GM19240 (cell line): Measurements from ENCODE around the gene GMEB1.
"Not testable (repeated sequence)": the region's sequence is repeated elsewhere in the genome, so short reads cannot be mapped to it uniquely, and the experiment has no call there.

ENCODE experiments used
- DNase-seq: peaks from one replicate; pipeline ENCODE4 v3.0.0; 2011; ENCODE audit warnings: low spot score; ENCODE audit not compliant: insufficient read length

GMEB1 gene

DNA sequence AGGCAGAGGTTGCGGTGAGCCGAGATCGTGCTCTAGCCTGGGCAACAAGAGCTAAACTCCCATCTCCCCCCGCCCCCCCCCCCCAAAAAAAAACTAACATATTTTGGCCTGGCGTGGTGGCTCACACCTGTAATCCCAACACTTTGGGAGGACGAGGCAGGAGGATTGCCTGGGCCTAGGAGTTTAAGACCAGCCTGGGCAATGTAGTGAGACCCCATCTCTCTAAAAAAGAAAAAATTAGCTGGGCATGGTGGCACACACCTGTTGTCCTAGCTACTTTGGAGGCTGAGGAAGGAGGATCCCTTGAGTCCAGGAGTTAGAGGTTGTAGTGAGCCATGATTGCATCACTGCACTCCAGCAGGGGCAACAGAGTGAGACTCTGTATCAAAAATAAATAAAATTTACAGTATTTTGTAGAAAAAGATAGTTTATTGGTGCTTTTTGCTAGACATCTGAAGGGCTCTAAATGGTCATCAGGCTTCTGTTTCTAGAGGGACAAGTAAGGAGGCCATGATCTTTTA, 77.1 kb downstream of the GMEB1 start:
- DNase-seq = no peak

DNA sequence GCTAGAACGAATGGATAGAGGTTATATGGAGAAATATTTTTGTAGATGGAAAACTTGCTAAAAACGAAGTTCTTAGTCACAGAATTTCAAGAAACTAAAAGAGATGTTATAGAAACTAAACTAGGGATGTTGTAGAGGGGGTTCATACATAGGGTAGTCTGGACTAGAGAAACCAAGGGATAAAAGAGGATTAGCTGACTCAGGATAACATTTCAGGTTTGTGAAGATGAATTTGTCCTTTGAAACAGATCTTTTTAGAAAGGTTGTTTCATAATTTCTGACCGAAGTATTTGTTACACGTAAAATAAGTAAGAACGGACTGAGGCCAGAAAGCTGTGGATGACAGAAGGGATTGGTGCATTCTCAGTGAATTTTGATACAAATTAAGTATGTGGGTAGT, 81.7 kb downstream of the GMEB1 start:
- no peak for DNase-seq

DNA sequence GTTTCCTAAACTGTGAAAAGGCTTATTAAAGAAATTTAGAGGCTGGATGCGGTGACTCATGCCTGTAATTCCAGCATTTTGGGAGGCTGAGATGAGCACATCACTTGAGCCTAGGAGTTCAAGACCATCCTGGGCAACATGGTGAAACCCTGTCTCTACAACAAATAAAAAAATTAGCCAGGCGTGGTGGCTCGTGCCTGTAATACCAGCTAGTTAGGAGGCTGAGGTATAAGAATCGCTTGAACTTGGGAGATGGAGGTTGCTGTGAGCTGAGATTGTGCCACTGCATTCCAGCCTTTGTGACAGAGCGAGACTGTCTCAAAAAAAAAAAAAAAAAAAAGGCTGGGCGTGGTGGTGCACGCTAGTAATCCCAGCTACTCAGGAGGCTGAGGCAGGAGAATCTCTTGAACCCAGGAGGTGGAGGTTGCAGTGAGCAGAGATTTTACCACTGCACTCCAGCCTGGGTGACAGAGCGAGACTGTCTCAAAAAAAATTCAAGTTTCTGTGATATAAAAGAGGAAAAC, 82.2 kb downstream of the GMEB1 start:
- not testable (repeated sequence) for DNase-seq

DNA sequence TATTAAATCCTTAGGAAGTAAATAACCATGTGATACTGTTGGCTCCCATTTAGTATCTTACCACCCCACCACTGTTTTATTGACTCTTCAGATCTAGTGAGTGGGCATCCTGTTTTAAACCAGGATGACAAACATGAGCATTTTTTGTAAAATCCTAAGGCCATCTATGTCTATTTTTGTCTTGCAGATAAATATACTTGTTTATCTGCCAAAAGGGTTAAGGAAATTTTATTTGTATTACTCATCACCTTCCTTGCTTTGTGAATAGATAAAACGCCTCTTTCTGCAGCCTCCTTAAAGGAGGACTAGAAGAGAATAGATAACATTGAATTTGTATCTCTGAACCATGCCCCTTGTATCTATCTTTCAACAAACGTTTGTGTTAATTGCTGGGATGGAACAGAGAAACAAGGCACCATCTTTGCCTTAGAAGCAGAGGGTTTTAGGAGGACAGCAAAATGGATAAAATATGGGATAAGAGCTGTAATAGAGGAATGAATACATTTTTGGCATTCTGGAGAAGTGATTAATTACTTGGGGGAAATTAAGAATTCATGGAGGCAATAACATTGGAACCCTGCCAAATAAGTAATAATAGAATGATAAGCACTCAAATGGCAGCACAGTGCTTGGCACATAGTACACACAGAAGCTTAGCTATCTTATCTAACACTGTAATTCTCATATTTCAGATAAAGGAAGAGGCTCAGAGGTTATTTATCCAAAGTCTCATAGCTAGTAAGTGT, 82.9 kb downstream of the GMEB1 start:
- DNase-seq = no peak

DNA sequence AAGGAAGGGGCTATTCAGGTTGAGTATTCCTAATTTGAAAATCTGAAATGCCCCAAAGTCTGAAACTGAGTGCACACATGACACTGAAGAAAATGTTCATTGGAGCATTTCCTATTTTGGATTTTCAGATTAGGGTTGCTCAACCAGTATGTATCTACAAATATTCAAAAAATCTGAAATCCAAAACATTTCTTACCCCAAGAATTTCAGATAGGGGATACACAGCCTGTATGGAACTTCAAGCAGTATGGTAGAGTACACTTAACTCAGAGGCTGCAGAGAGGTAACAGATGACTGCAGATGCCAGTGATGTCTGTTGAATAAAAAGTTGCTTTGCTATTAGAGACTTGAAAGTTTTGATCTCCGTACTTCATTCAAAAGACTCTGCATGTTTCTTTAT, 87.1 kb downstream of the GMEB1 start:
- DNase-seq = no peak

DNA sequence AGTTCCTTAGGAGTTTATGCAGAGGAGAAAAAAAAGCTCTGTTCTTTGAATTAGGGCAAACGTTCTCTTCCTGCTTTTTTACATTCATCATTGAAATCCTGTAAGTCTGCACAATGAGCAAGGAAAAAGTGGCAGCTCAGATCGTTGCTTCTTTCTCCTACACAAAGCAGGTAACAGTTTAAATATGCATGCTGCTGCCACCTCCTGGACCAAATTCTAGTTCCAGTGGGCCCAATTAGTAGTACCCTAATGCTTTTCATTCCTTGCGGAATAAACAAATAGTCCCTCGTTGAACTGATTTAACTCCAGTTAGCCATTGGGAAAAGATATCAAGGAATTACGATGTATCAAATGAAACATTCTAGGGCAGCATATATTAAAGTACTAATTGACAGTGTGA, 88.3 kb downstream of the GMEB1 start:
- DNase-seq = no peak

DNA sequence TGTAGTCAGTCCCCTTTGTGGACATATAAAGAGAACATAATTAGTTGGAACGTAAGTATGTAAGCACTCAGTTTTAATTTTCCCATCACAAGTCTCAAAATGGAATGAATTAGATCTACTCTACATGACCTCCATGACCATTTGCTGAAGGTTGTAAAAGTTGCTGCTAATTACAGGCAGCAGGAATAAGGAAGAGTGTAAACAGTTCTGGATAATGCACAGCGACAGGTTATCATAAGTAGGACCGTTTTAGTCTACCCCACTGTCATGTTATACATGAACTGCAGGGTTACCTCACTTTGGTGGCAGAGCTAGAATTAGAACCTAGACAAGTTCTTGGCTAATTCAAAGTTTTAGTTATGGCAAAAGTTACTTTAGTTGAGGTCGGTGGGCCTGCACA, 89.8 kb downstream of the GMEB1 start:
- DNase-seq = no peak

DNA sequence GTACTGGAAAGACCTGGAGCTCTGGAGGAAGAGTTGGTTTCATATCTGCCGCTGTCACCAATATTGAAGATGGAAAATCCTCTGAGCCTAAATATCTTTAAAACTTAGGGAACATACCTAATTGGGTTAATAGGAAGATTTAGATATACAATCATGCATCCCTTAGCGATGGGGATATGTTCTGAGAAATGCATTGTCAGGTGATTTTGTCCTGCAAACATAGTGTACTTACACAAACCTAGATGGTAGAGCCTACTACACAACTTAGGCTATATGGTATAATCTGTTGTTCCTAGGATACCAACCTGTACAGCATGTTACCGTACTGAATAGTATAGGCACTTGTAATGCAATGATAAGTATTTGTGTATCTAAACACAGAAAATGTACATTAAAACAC, 90.7 kb downstream of the GMEB1 start:
- DNase-seq = no peak

DNA sequence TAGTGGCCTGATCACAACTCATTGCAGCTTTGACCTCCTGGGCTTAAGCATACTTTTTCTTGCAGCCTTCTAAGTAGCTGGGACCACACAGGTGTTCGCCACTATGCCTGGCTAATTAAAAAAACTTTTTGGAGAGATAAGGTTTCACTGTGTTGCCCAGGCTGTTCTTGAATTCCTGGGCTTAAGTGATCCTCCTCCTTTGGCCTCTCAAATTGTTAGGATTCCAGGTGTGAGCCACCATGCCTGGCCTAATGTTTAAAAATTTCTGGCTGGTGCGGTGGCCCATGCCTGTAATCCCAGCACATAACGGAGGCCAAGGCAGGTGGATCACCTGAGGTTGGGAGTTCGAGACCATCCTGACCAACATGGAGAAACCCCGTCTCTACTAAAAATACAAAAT, 92.6 kb downstream of the GMEB1 start:
- DNase-seq = no peak

DNA sequence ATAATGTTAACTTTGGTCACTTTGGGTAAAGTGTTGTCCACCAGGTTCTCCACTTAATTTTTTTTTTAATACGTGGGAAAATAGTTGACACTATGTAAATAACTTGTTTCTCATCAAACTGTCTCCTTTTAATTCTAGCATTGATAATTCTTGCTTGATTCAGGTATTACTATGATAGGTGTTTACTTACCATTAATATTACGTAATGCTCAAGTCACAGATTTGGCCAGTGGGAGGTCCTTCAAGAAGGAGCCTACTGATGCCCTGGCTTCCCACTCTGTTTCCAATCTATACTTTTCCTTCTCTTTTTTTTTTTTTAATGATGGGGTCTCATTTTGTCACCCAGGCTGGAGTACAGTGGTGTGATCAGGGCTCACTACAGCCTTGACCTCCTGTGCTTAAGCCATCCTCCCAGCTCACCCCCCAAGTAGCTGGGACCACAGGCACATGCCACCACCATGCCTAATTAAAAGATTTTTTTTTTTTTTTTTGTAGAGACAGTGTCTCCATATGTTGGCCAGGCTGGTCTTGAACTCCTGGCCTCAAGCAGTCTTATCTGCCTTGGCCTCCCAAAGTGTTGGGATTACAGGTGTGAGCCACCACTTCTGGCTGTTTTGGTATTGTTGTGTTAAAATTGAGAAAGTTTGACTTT, 98.1 kb downstream of the GMEB1 start:
- DNase-seq = no peak
